Peyer's patch (tissue), 4 donors: Measurements from ENCODE around the gene GALR2.

ENCODE experiments used
- POLR2A ChIP-seq, 2 donors: fragments of 450-650 bp; IDR thresholded peaks; one replicate each; pipeline ENCODE4 v1.5.1; 2017; ENCODE audit warnings: antibody characterized with exemption in 2 of 2, mild to moderate bottlenecking in 2 of 2, moderate library complexity in 2 of 2
- TF ChIP-seq, protein P1 (sequence below), 6 experiments: fragments of 450-650 bp in 4 of 6; fragments of 200-600 bp in 2 of 6; sonication (generic) in 1 of 6; IDR thresholded peaks; one replicate each; pipeline ENCODE4 v1.5.1; 2017 to 2019; ENCODE audit warnings: antibody characterized with exemption in 6 of 6, mild to moderate bottlenecking in 3 of 6, moderate library complexity in 1 of 6

- TF ChIP-seq POLR2A (IDR thresholded peaks at IDR 0.05), result no peak
- TF ChIP-seq, protein P1, sequence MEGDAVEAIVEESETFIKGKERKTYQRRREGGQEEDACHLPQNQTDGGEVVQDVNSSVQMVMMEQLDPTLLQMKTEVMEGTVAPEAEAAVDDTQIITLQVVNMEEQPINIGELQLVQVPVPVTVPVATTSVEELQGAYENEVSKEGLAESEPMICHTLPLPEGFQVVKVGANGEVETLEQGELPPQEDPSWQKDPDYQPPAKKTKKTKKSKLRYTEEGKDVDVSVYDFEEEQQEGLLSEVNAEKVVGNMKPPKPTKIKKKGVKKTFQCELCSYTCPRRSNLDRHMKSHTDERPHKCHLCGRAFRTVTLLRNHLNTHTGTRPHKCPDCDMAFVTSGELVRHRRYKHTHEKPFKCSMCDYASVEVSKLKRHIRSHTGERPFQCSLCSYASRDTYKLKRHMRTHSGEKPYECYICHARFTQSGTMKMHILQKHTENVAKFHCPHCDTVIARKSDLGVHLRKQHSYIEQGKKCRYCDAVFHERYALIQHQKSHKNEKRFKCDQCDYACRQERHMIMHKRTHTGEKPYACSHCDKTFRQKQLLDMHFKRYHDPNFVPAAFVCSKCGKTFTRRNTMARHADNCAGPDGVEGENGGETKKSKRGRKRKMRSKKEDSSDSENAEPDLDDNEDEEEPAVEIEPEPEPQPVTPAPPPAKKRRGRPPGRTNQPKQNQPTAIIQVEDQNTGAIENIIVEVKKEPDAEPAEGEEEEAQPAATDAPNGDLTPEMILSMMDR (IDR thresholded peaks at IDR 0.05), result no peak
These were observed 48.6 kb downstream of the GALR2 start for GRCh38 chr17:76123191-76123499.
